ENCODE measurements around the gene RAB3A. TPM values are rescaled to one million over a fixed set of nuclear protein-coding genes. Genes with fewer than 3 reads are reported as not detected.
"Not testable (repeated sequence)": the region's sequence is repeated elsewhere in the genome, so short reads cannot be mapped to it uniquely, and the experiment has no call there.

The RAB3A gene
- total RNA-seq, 4 donors from 2014 or later, result 0.92 to 3.8 (median 1.6) TPM

GRCh38 chr19:18216789-18217188, 12.9 kb upstream of the RAB3A start:
- 100% methylated on average over 1 of the region's 8 CpGs; no CpG with 5 or more reads in 1 of the 2 donors for WGBS, 2 donors (ENCODE audit: low coverage in 1 of 2)
- Histone ChIP-seq H3K4me3 (no peak overlapping the region), H3K36me3 (no peaks in the 10 kb centered on the region), H3K27ac (no peak overlapping the region), H3K9me3 (no peaks in the 10 kb centered on the region), H3K27me3 (peaks cover 27% of the 10 kb centered on the region), H3K4me1 (peaks cover 0 to 8% (median 0%) of the 10 kb centered on the region in 3 donors)
- TF ChIP-seq POLR2AphosphoS5 (IDR thresholded peaks at IDR 0.05) (no peak), CTCF (IDR thresholded peaks at IDR 0.05) (no peak), POLR2A (IDR thresholded peaks at IDR 0.05) (no peak), EP300 (IDR thresholded peaks at IDR 0.05) (no peak)
- ATAC-seq, result no peak

- TF ChIP-seq CTCF (IDR thresholded peaks at IDR 0.05), result no peak
- no peak for TF ChIP-seq EP300 (IDR thresholded peaks at IDR 0.05)
- TF ChIP-seq POLR2AphosphoS5 (IDR thresholded peaks at IDR 0.05), result no peak
- TF ChIP-seq POLR2A (IDR thresholded peaks at IDR 0.05), result no peak
- no peak for ATAC-seq
- Histone ChIP-seq H3K27me3 (peaks cover 18% of the 10 kb centered on the region), H3K36me3 (no peaks in the 10 kb centered on the region), H3K9me3 (no peaks in the 10 kb centered on the region), H3K4me1 (no peaks in the 10 kb centered on the region), H3K4me3 (no peak overlapping the region), H3K27ac (no peak overlapping the region)
- WGBS, 2 donors (ENCODE audit: low coverage in 1 of 2), result 39 to 77% methylated on average over 5 to 6 of the region's 7 CpGs
These were observed 11.1 kb upstream of the RAB3A start for GRCh38 chr19:18214779-18215433.

- peaks cover 0 to 13% (median 0%) of the 10 kb centered on the region in 3 donors for H3K4me1 ChIP-seq
- no peak overlapping the region for H3K4me3 ChIP-seq
- H3K27ac ChIP-seq, result no peak overlapping the region
- H3K36me3 ChIP-seq, result no peaks in the 10 kb centered on the region
- no peaks in the 10 kb centered on the region for H3K9me3 ChIP-seq
- TF ChIP-seq EP300 (IDR thresholded peaks at IDR 0.05) (no peak), CTCF (IDR thresholded peaks at IDR 0.05) (no peak), POLR2A (IDR thresholded peaks at IDR 0.05) (no peak), POLR2AphosphoS5 (IDR thresholded peaks at IDR 0.05) (no peak)
- no peak for ATAC-seq
- H3K27me3 ChIP-seq, result peaks cover 28% of the 10 kb centered on the region
- WGBS, 2 donors (ENCODE audit: low coverage in 1 of 2), result no CpG with 5 or more reads among the region's 14 CpGs
These were observed 7.8 kb upstream of the RAB3A start for GRCh38 chr19:18211683-18212082.

GRCh38 chr19:18209912-18210311, 6.1 kb upstream of the RAB3A start:
- peaks cover 0 to 28% (median 8%) of the 10 kb centered on the region in 3 donors for H3K4me1 ChIP-seq
- not testable (repeated sequence) for H3K4me3 ChIP-seq, H3K9me3 ChIP-seq, H3K27ac ChIP-seq, H3K36me3 ChIP-seq, ATAC-seq
- 88 to 95% methylated on average over 3 to 4 of the region's 5 CpGs for WGBS, 2 donors (ENCODE audit: low coverage in 1 of 2)
- H3K27me3 ChIP-seq, result peaks cover 28% of the 10 kb centered on the region

GRCh38 chr19:18208098-18208951, 4.5 kb upstream of the RAB3A start:
- WGBS, 2 donors (ENCODE audit: low coverage in 1 of 2), result 11 to 21% methylated on average over 8 to 15 of the region's 32 CpGs
- Histone ChIP-seq H3K4me1 (peaks cover 0 to 34% (median 8%) of the 10 kb centered on the region in 3 donors), H3K4me3 (no peak overlapping the region), H3K27me3 (peaks cover 26% of the 10 kb centered on the region), H3K27ac (peak overlapping the region in 3 of 4 donors; percentile 8 to 59 (median 18)), H3K9me3 (no peaks in the 10 kb centered on the region), H3K36me3 (no peaks in the 10 kb centered on the region)
- no peak for ATAC-seq
- TF ChIP-seq CTCF (IDR thresholded peaks at IDR 0.05) (peak in 3 of 4 experiments; percentile 35 to 87 (median 45)), POLR2AphosphoS5 (IDR thresholded peaks at IDR 0.05) (peak; percentile 50), EP300 (IDR thresholded peaks at IDR 0.05) (no peak), POLR2A (IDR thresholded peaks at IDR 0.05) (no peak)
